NCI-H2196 (cell line): ENCODE results near the gene FRMD5.
A peak's percentile ranks its signal among the peaks of the same experiment; 100 is the strongest.
"Not testable (repeated sequence)": the region's sequence is repeated elsewhere in the genome, so short reads cannot be mapped to it uniquely, and the experiment has no call there.

ENCODE experiments used
- DNase-seq: peaks from one replicate; lab custom pipeline; 2025; ENCODE audit not compliant: unreplicated experiment; lab: John Stamatoyannopoulos, UW

Gene FRMD5

DNA sequence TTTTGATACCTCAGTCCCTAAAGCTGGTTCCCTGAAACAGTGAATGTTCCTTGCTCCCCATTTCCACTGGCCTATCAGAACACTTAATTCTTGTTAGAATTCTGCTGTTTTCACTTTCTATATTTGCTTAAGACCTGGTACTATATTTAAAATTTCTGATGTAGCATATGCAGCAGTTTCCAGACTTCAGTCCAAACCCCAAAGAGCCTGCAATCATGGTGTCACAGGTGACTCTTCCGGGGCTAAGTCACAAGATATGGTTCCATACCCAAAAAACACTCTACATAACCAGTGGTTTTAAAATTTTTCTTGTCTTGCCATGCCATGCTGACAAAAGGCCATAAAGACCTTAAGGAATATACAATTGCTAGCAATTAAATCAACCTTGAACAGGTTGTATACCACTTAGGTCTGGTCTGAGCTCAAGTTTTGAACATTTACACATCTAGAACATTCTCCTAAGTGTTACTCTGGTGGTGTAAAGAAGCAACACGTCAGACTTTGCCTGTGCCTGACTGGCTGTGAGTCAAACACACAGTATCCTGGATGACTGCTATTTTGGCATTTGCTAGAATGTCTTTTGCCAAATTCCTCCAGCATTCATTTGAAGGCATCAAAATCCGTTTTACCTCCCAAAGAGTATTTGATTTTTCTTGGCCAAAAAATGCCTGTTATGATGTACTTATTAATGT lies 160.0 kb downstream of the FRMD5 start:
- DNase-seq = no peak

GRCh38 chr15:44034334-44034733 lies 160.7 kb downstream of the FRMD5 start:
- no peak for DNase-seq

DNA sequence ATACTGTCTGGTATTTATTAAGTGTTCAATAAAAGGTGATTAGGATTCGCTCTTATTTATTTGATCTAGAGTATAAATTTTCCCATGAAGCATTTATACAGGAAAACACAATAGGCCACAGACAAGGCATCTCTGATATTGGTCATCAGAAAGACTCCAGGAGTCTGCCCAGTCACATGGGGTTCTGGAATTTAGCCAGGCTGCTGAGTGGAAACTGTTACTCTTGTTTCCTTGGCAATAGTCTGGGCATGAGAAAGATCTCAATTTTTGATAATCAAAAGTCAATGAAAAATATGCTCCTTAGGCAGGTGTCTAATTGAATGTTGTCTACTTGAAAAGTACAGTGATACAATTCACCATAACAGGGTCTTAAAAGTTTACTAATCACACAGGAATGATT lies 161.2 kb downstream of the FRMD5 start:
- peak; percentile 56 for DNase-seq

GRCh38 chr15:44032820-44033219 lies 162.3 kb downstream of the FRMD5 start:
- not testable (repeated sequence) for DNase-seq

GRCh38 chr15:44029940-44030568 lies 165.0 kb downstream of the FRMD5 start:
- no peak for DNase-seq

DNA sequence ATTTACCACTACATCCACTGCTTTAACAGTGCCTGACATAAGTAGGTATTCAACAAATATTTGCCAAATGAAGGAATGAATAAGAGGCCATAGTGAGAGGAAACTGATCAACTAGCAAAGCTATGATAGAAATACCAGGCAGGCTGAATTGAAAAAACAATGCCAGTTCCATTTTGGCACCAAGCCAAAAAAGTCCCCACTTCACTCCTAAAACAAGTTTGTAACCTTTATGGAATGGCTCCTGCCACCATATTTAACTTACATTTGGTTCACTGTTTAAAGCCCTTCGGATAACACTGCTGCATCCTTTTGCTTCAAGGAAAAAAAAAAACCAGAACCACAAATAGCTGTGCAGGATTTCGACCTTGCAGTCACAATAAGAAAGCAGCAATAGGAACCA lies 166.1 kb downstream of the FRMD5 start:
- DNase-seq = no peak

GRCh38 chr15:44028349-44028748 lies 166.7 kb downstream of the FRMD5 start:
- DNase-seq = no peak

DNA sequence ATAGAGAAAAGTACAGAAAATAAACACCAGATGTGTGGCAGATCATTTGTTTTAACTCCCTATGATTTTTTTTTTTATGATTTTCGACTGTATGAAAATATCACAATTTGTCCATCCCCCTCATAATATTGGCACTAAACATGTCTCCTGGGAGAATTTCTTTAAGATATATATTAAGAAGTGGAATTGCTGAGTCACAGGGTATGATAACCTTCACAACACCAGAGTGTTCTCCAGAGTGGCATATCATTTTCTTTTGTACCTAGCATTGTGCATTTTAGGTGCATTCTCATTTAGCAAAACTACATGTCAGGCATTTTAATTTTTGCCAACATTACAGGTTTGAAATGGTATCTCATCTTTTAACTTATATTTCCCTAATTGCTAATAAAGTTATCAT lies 170.9 kb downstream of the FRMD5 start:
- no peak for DNase-seq

DNA sequence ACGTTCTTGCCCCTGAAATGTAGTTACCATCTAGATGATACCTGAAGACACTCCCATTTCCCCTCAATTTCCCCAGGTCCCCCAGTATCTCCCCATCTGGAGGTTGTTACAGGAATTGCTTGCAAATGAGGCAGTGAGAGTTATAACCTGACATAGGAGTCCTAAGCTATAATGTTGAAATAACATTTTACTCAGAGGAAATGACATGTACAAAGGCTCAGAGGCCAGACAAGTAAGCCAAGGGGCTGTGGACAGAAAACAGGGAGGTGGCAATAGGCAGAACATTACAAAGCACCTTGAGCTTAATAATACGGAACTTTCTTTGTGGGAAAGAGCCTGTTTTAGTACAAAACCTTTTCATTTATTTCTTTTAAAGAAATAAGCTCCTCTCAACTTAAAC lies 171.9 kb downstream of the FRMD5 start:
- DNase-seq = no peak

- DNase-seq = no peak
Measured at GRCh38 chr15:44018151-44018550, 176.9 kb downstream of the FRMD5 start.

GRCh38 chr15:44015545-44016305 lies 179.3 kb downstream of the FRMD5 start:
- no peak for DNase-seq

GRCh38 chr15:44011238-44011854 lies 183.7 kb downstream of the FRMD5 start:
- DNase-seq = no peak

DNA sequence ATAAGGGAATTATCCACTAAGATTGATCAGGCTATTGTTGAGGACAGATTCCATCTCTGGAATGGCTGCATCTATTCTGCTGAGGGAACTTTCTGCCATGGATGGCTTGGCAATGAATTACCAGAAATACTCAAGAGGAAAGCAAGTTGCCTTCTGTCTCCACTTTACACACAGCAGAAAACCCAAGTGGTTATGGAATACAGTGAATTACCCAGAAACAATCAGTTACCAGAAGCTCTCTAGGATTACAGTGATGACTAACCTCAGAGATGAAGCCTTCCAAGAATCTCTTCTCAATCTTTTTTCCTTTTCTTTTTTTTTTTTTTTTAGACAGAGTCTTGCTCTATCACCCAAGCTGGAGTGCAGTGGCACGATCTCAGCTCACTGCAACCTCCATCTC lies 185.0 kb downstream of the FRMD5 start:
- no peak for DNase-seq

DNA sequence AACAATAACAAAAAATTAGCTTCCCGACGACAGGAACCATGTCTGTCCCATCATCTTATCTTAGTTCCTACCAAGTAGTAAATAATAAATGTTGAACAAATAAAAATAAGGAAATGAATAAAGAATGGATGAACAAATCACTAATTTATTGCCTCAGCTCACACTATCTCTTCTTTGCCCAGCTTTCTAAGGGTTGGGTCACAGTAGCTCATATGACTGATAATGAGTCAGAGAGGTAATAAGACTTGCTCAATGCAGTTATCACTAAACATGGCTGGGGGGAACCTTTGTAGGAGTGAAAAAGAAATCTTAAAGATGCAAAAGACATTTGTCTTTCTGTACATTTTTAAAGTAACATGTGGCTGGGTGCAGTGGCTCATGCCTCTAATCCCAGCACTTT lies 186.0 kb downstream of the FRMD5 start:
- DNase-seq = no peak

DNA sequence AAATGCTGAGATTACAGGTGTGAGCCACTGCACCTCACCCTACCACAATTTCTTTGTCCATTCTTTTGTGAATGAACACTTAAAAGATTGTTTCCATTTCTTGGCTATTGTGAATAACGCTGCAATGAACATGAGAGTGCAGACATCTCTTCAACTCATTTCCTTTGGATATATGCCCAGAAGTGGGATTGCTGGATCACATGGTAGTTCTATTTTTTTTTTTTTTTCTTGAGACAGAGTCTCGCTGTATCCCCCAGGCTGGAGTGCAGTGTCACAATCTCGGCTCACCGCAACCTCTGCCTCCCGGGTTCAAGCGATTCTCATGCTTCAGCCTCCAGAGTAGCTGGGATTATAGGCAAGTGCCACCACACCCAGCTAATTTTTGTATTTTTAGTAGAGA lies 194.8 kb downstream of the FRMD5 start:
- peak; percentile 2 for DNase-seq

DNA sequence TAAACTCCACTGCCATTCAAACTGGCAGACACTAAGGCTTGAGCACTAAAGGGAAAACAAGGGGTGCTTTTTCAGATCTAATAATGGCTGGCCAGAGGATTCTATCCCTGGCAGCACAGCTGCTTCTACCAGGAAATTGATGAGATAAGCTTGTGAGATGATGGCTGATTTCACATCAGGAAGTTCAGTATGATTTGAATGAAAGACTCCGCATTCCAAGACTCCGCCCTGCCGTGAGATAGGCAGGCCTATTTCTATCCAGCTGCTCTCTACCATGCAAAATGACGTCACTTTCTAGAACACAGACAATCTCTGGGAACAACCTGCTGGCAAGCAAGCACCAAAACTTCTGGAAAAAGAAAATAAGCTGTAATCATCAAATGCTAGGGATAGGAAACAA lies 196.5 kb downstream of the FRMD5 start:
- DNase-seq = no peak

GRCh38 chr15:43991206-43991605 lies 203.9 kb downstream of the FRMD5 start:
- no peak for DNase-seq

DNA sequence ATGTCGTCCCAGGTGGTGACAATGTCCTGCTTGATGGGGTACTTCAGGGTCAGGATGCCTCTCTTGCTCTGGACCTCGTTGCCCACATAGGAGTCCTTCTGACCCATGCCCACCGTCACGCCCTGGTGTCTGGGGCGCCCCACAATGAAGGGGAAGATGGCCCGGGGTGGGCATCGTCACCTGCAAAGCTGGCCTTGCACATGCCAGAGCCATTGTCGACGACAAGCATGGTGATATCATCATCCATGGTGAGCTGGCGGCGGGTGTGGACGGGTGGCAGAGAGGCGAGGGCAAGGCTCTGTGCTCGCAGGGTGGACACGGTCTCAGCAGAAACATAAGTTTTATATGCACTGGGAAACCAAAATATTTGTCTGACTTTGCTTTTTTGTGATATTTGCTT lies 205.1 kb downstream of the FRMD5 start:
- DNase-seq = no peak

DNA sequence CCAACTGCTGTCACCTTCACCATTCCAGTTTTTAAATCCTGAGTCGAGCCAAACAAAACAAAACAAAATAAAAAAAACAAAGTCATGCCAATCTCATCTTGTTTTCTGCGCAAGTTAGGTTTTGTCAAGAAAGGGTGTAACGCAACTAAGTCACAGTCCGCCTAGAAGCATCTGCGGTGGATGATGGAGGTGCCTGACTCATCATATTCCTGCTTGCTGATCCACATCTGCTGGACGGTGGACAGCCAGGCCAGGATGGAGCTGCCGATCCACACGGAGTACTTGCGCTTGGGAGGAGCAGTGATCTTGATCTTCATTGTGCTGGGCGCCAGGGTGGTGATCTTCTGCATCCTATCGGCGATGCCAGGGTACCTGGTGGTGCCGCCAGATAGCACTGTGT lies 206.2 kb downstream of the FRMD5 start:
- no peak for DNase-seq

- no peak for DNase-seq
Measured at GRCh38 chr15:43987924-43988323, 207.1 kb downstream of the FRMD5 start.

DNA sequence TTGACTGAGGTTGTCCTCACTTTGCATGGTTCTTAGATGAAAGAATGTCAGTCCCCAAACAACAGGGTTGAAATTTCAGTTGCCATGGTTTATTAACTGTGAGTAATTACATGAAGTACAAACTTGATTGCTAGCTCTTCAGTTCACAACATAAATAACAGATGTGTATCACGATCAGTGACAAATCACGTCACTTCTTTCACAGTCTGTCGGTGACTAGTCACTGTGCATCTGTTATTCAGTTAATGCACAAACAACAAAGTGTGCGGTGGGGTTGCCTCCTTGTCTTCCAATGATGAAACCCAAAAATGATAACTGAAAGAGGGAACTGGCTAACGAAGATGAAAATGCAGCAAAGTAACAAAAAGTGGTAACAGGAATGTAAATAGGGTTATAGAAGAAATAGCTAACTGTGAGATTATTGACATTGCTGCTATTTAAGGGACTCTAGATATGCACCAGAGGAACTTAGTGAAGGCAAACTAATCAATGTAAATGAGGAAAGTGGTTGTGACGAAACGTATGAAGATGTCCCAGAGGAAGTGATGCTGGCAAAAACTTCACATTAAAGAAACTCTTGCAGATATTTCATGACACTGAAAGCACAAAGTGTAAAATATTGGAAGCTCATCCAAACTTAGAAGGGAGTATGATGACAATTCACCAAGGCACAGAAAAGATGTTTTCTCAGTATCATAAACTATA lies 208.9 kb downstream of the FRMD5 start:
- no peak for DNase-seq
